HG02571 (cell line): ENCODE data around the gene FUT4.
"Not testable (repeated sequence)": the region's sequence is repeated elsewhere in the genome, so short reads cannot be mapped to it uniquely, and the experiment has no call there.

Source experiments
- ATAC-seq: cut with Tn5 transposase; IDR thresholded peaks from one replicate; pipeline ENCODE4 v1.9.1; 2021; ENCODE audit warnings: mild to moderate bottlenecking, moderate library complexity; ENCODE audit not compliant: unreplicated experiment

Gene FUT4, protein sequence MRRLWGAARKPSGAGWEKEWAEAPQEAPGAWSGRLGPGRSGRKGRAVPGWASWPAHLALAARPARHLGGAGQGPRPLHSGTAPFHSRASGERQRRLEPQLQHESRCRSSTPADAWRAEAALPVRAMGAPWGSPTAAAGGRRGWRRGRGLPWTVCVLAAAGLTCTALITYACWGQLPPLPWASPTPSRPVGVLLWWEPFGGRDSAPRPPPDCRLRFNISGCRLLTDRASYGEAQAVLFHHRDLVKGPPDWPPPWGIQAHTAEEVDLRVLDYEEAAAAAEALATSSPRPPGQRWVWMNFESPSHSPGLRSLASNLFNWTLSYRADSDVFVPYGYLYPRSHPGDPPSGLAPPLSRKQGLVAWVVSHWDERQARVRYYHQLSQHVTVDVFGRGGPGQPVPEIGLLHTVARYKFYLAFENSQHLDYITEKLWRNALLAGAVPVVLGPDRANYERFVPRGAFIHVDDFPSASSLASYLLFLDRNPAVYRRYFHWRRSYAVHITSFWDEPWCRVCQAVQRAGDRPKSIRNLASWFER

DNA sequence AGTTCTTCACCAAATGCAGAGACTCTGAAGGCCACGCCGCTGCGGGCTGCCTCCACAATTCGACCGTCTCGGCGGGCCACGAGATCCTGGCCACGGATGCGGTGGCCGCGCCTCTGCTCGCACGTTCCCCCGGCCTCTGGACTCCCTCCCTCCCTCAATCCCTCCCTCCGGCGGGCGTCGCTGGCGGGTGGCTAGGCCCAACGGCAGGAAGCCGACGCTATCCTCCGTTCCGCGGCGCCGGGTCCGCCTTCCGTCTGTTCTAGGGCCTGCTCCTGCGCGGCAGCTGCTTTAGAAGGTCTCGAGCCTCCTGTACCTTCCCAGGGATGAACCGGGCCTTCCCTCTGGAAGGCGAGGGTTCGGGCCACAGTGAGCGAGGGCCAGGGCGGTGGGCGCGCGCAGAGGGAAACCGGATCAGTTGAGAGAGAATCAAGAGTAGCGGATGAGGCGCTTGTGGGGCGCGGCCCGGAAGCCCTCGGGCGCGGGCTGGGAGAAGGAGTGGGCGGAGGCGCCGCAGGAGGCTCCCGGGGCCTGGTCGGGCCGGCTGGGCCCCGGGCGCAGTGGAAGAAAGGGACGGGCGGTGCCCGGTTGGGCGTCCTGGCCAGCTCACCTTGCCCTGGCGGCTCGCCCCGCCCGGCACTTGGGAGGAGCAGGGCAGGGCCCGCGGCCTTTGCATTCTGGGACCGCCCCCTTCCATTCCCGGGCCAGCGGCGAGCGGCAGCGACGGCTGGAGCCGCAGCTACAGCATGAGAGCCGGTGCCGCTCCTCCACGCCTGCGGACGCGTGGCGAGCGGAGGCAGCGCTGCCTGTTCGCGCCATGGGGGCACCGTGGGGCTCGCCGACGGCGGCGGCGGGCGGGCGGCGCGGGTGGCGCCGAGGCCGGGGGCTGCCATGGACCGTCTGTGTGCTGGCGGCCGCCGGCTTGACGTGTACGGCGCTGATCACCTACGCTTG is at the start of gene FUT4:
TSS of gene FUT4 (plus strand) at position 227 of the 951 bp plus-strand sequence. CDS start at position 440, 213 bp downstream.
- peak; percentile 87 for ATAC-seq

DNA sequence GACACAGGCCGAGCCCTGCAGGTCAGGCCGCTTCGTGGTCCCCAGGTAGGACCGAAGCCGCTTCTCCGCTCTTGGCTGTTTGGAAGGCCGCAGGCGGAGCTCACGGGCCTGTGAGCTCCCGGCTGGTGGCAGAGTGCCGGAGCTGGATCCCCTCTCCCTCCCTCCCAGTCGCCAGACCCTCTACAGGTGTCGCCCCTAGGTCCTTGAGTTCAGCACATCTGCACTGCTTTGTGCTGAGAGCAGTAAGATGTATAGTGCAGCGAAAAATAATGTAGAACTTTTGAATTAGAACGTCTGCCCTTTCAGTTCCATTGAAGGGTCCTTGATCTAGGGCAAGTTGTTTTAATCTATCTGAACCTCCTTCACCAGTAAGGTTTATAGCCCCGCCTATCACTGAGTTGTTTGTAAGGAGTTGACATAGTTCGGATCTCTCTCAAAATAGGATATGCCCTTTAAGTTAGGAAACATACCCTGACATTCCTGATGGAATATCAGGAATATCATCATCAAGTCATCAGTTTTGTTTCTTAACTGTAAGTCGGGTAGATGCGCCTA is 49.5 kb upstream of the FUT4 start:
- ATAC-seq, result peak; percentile 57

GRCh38 chr11:94500181-94500580 is 43.5 kb upstream of the FUT4 start:
- ATAC-seq, result no peak

GRCh38 chr11:94501522-94501921 is 42.2 kb upstream of the FUT4 start:
- no peak for ATAC-seq

DNA sequence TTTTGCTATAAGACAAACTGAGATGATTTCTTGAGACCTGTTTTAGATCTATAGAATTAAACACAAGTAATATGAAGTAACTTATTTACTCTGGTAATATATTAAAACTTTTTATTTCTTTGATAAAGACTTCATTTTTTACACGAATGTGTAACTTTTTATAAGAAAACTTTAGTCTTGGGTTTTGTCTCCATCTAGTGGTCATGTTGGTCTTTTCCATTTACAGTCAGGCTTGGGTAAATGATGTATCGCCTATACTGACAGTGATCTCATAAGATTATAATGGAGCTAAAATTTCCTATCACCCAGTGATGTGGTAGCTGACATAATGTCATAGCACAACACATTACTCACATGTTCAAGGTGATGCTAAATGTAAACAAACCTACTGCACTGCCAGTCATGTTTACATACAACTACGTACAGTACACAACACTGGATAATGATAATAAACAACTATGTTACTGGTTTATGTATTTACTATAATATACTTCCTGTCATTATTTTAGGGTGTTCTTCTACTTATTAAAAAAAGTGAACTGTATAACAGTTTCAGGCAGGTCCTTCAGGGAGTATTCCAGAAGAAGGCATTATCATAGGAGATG is 38.9 kb upstream of the FUT4 start:
- no peak for ATAC-seq

GRCh38 chr11:94506513-94506912 is 37.2 kb upstream of the FUT4 start:
- not testable (repeated sequence) for ATAC-seq

DNA sequence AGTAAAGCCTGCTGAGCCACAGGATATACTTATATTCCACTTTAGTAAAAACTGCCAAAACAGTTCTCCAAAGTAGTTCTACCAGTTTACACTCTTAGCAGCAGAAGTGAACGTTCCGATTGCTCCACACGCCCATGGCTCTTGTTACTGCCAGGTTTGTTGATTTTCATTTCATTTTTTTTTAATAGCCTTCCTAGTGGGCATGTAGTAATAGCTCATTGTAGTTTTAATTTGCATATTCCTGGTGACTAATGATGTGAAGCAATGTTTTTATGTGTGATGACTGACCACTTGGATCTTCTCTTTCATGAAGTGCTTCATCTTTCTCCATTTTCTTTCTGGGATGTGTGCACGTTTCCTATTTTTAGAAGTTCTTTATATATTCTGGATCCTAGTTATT is 36.2 kb upstream of the FUT4 start:
- ATAC-seq, result no peak

GRCh38 chr11:94511932-94512781 is 31.6 kb upstream of the FUT4 start, which contains the start of gene C11orf97:
TSS of gene C11orf97 (plus strand) at chr11:94512461. CDS start at chr11:94512529, 68 bp downstream.
- ATAC-seq, result peak; percentile 97

GRCh38 chr11:94513091-94513490 is 30.6 kb upstream of the FUT4 start:
- no peak for ATAC-seq

DNA sequence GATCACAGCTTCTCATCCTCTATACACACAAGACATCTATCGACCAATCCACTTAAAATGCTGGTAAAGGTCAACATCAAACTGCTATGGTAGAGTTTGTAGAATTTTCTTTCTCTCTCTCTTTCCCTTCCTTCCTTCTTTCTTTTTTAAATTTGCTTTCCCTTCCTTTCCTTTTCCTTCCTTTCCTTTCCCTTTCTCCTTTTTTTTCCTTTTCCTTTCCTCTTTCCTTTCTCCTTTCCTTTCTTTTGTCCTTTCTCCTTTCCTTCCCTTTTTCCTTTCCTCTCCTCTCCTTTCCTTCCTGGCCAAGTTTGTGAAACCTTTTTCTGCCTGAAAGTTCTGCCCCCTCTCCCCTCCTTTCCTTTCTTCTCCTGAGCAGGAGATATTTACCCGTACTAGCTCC is 28.3 kb upstream of the FUT4 start:
- ATAC-seq, result no peak

DNA sequence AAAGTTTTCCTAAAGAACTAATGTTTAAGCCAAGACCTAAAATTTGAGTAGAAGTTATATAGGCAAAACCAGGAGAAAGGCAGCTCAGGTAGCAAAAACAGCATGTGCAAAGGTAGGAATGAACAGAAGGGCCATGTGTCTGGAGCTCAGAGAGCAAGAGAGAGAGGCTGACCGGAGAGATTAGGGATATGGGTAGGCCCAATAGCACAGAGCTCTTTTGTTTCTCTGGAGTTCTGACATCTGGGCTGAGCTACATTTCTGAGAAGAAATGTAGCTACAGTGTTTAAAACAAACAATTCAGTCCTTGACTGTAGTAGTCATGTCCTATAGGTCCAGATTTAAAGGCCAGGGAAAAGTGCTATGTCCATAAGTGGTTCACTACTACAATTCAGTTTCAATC is 27.0 kb upstream of the FUT4 start:
- ATAC-seq, result no peak

DNA sequence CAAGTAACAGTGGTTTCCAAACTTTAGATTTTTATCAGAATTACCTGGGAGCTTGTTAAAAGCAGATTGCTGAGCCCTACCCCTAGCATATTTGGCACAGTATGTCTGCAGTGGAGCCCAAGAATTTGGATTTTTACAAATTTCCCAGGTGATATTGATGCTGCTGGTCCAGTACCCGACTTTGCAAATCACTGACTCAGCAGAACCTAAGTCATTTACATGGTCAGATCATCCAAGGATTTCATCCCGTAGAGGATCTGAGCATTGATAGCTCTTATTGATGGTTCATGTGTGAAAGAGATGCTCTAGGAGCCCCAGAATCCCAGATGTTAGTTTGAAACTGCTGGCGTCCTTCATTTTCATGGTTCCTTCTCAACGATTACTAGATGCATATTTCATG is 25.4 kb upstream of the FUT4 start:
- ATAC-seq, result no peak

GRCh38 chr11:94519478-94520084 is 24.1 kb upstream of the FUT4 start:
- no peak for ATAC-seq

DNA sequence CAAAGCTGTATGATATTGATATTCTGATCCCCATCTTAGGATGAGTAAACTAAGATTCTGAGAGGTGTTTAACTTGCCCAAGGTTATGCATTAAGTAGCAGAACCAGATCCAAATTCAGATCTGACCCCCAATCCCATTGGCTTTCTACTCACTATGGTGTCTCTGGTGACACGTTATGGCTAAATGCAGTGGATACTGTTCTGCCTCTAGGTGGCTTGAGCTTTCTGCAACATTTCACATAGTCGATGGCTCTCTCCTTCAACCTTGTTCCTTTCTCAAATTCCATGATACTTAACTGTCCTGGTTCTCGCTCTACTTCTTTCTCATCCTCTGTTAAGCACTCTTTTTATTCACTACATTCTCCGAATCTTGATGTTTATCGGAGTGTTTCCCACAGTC is 22.0 kb upstream of the FUT4 start:
- ATAC-seq, result no peak

DNA sequence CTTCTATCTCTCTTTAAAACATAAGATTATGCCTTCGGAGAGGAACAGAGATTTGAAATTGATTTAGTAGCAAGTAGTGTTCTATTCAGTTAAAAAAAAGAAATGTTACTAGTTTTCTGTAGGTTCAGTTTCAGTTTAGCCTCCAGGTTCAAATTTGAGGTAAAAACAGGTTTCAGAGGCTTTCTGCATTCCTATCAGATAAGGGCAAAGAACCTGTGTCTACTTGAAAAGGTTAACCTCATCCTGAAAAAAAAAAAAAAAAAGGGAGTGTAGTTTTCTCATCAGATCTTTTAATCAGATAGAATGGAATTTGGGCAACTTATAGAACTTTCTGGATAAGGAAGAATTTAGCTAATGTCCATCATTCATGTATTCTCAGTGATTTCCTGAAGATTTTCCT is 19.4 kb upstream of the FUT4 start:
- no peak for ATAC-seq

- no peak for ATAC-seq
These were observed 18.0 kb upstream of the FUT4 start for GRCh38 chr11:94525546-94526324.

DNA sequence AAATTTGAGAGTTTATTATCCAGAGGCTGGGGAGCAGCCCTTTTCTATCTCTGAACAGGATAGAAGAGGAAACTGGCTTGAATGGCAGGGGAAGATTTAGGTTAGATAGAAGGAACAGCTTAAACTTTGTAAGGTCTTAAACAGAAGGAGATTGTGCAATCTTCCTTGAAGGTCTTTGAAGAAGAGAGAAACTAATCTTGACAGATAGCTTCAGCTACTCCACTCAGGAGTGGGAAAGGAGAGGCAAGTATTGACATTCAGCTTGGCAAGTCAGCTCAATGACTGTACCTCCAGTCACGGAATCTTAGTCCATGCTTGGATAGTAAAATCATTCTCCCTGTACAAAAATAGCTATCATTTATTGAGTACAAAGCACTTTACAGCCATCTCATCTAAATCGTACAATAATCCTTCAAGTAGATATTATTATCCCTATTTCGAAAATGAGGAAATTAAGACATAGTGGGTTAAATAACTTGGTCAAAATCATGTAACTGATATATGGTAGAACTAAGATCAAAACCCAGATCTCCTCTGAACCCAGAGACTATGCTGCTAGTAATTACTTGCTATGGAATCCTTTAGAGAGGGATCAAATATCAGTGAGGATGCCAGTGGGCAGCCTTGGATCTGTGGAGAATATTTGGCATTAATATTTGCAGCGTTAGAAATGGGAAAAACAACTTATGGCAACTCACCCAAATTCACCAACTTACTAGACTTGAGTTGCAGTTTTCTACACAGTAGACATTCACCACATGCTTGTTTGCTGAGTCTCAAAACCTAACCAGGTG is 16.9 kb upstream of the FUT4 start:
- no peak for ATAC-seq

- ATAC-seq, result no peak
These were observed 15.2 kb upstream of the FUT4 start for GRCh38 chr11:94528551-94528950.
